Mucosa of rectum (tissue), 2 donors: Measurements from ENCODE around the gene ANO1.

Experiments used
- H3K27ac ChIP-seq, 2 donors: one replicate each; pipeline ENCODE4 v1.7.0; 2013; ENCODE audit warnings: inconsistent platforms in 2 of 2, low read depth in 2 of 2, low read length in 2 of 2
- H3K27me3 ChIP-seq, 2 donors: one replicate each; pipeline ENCODE4 v1.7.0; 2013; ENCODE audit warnings: low read length in 2 of 2; ENCODE audit not compliant: control insufficient read depth in 2 of 2, insufficient read depth in 2 of 2
- H3K36me3 ChIP-seq, 2 donors: one replicate each; pipeline ENCODE4 v1.7.0; 2013; ENCODE audit warnings: low read length in 2 of 2; ENCODE audit not compliant: control insufficient read depth in 2 of 2, insufficient read depth in 2 of 2
- H3K4me1 ChIP-seq, 2 donors: one replicate each; pipeline ENCODE4 v1.7.0; 2013; ENCODE audit warnings: low read length in 2 of 2, mild to moderate bottlenecking in 1 of 2; ENCODE audit not compliant: control insufficient read depth in 2 of 2, insufficient read depth in 2 of 2
- H3K4me3 ChIP-seq, 2 donors: one replicate each; pipeline ENCODE4 v1.7.0; 2013; ENCODE audit warnings: low read length in 2 of 2
- H3K9ac ChIP-seq, 2 donors: one replicate each; pipeline ENCODE4 v1.7.0; 2013; ENCODE audit warnings: low read length in 2 of 2, low read depth in 1 of 2, mild to moderate bottlenecking in 1 of 2
- H3K9me3 ChIP-seq, 2 donors: one replicate each; pipeline ENCODE4 v1.7.0; 2013; ENCODE audit warnings: low read length in 2 of 2; ENCODE audit not compliant: control insufficient read depth in 2 of 2
- donor health status: healthy.
- donor health status: Normal muscosa, but diverticular disease.

ANO1 gene

GRCh38 chr11:70111269-70112016 is 33.3 kb downstream of the ANO1 start:
- H3K9me3 ChIP-seq, result no peaks in the 10 kb centered on the region
- H3K27me3 ChIP-seq, result peaks cover 0 to 2% of the 10 kb centered on the region in 2 donors
- H3K4me3 ChIP-seq, result no peak overlapping the region
- no peak overlapping the region for H3K27ac ChIP-seq
- no peaks in the 10 kb centered on the region for H3K36me3 ChIP-seq
- H3K4me1 ChIP-seq, result peaks cover 0 to 4% of the 10 kb centered on the region in 2 donors
- H3K9ac ChIP-seq, result no peak overlapping the region

DNA sequence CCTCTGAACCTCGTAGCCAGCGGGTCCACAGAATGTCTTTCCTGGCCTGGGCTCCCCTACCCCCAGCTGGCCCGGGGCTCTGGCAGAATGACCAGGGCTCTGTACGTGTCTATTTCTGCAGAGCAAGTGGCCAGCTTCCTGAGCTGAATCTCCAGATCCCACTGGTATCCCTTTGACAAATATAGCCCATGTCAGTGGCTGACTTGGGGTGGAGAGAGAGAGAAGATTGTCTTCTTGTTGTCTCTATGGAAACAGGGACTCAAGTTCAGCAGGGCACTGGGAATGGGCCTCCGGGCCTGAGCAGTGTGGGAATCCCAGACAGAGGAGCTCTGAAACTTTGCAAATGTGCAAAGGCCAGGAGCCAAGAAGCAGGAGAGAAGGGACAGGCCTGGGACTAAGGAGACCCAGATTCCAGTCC is 33.9 kb downstream of the ANO1 start:
- no peak overlapping the region for H3K4me3 ChIP-seq
- H3K27ac ChIP-seq, result no peak overlapping the region
- no peak overlapping the region for H3K9ac ChIP-seq
- H3K36me3 ChIP-seq, result no peaks in the 10 kb centered on the region
- H3K27me3 ChIP-seq, result peaks cover 0 to 2% of the 10 kb centered on the region in 2 donors
- H3K4me1 ChIP-seq, result peaks cover 0 to 4% of the 10 kb centered on the region in 2 donors
- no peaks in the 10 kb centered on the region for H3K9me3 ChIP-seq

DNA sequence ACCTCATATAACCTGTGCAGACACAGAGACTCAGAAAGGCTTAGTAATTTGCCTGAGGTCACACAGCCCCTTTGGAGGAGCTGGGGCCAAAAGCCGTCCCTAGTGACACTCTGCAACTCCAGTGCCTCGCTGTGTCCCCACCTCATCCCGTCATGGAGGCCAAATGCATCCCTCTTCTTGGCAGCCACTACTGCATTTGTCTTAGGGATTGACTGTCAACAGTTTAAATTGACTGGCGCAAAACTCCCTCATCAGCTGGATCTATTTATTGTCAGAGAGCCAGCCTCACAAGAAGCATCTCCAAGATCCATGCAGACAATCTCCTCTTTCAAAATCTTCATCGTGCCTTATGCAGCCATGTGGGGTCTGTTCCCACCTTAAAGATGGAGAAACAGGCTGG is 35.7 kb downstream of the ANO1 start:
- Histone ChIP-seq H3K9me3 (no peaks in the 10 kb centered on the region), H3K27me3 (no peaks in the 10 kb centered on the region), H3K27ac (no peak overlapping the region), H3K9ac (no peak overlapping the region), H3K36me3 (no peaks in the 10 kb centered on the region), H3K4me1 (peaks cover 0 to 4% of the 10 kb centered on the region in 2 donors), H3K4me3 (no peak overlapping the region)

DNA sequence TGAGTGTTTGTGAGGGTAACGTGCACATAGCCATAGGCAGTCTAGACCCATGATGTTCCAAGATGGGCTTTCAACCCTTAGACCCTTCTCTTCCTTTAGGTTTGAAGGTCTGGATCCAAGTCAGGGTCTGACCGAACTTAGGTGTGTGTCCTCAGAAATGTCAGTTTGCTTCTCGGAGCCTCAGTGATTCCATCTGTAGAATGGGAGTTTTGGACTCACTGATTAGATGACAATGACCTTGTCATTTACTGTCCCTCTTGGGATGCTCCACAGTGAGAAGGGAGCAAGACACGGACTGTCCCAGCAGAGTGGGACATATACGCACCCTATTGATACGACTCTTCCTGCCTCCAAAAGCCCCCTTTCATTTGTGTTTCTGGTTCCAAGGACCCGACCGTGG is 37.7 kb downstream of the ANO1 start:
- Histone ChIP-seq H3K27ac (no peak overlapping the region), H3K4me1 (peaks cover 0 to 4% of the 10 kb centered on the region in 2 donors)

DNA sequence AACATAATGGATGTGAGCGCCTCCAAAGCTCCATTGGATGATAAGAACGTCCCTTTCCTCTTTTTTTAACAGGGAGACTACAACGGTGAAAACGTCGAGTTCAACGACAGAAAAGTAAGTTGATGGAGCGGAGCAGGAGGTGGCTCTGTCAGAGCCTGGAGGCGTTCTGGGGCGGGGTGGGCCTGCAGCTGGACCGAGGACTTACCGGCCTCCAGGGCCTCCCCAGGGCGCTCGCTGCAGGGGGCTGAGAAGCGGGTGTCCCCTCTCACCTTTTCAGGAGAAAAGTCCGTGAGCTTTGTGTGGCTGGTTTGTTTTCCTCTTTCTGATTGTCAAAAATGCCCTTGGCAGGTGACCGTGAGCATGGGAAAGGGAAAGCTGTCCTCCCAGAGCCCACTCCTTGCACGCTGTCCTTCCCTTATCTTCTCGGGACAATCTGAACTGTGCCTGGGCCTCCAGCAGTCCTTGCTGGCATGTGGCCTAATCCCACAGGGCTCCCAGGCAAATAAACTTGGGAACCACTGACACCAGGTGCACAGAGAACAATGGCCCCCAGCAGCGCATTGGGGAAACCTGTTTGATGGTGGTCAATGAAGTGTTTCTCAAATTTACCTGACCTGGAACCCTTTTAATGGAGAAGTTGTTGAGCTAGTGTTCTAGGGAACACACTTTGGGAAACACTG is 38.4 kb downstream of the ANO1 start:
- no peak overlapping the region for H3K9ac ChIP-seq
- peaks cover 0 to 2% of the 10 kb centered on the region in 2 donors for H3K4me1 ChIP-seq
- H3K27ac ChIP-seq, result no peak overlapping the region
- no peak overlapping the region for H3K4me3 ChIP-seq
- no peaks in the 10 kb centered on the region for H3K36me3 ChIP-seq
- H3K27me3 ChIP-seq, result no peaks in the 10 kb centered on the region
- no peaks in the 10 kb centered on the region for H3K9me3 ChIP-seq

More for the DNA sequence above, 37.7 kb downstream of the ANO1 start:
- Histone ChIP-seq H3K9me3 (no peaks in the 10 kb centered on the region), H3K36me3 (no peaks in the 10 kb centered on the region), H3K27me3 (no peaks in the 10 kb centered on the region), H3K9ac (no peak overlapping the region), H3K4me3 (no peak overlapping the region)

DNA sequence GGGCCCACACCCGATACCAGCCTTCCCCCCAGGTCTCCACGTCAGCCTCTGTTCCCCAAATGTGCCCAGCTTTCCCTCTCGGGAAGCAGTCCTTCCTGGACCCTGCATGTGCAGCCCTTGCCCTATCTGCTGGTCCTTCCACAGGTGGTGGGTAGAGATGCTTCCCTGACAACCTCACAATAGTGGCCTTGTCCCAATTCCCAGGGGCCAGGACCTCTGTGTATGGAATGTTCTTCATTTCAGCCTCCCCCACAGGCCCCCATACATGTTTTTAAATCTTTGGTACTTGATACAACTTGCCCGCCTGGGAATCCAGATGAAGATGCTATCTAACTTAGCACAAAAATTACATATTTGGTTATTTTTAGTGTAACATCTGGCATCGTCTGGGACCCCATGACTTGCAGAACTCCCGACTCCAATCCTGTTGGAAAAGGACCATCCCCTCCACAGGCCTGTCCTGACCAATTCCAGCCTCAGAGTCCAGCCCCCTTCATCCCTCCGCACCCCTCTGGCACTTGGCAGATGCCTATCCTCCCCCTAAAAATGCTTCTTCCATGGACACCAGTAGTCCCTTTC is 39.5 kb downstream of the ANO1 start:
- H3K9me3 ChIP-seq, result no peaks in the 10 kb centered on the region
- no peak overlapping the region for H3K27ac ChIP-seq
- H3K9ac ChIP-seq, result no peak overlapping the region
- no peaks in the 10 kb centered on the region for H3K4me1 ChIP-seq
- no peaks in the 10 kb centered on the region for H3K36me3 ChIP-seq
- H3K27me3 ChIP-seq, result no peaks in the 10 kb centered on the region
- no peak overlapping the region for H3K4me3 ChIP-seq

- H3K27me3 ChIP-seq, result no peaks in the 10 kb centered on the region
- no peak overlapping the region for H3K9ac ChIP-seq
- H3K9me3 ChIP-seq, result no peaks in the 10 kb centered on the region
- no peaks in the 10 kb centered on the region for H3K4me1 ChIP-seq
- H3K4me3 ChIP-seq, result no peak overlapping the region
- H3K27ac ChIP-seq, result no peak overlapping the region
- no peaks in the 10 kb centered on the region for H3K36me3 ChIP-seq
Measured at GRCh38 chr11:70118642-70119041, 40.5 kb downstream of the ANO1 start.

DNA sequence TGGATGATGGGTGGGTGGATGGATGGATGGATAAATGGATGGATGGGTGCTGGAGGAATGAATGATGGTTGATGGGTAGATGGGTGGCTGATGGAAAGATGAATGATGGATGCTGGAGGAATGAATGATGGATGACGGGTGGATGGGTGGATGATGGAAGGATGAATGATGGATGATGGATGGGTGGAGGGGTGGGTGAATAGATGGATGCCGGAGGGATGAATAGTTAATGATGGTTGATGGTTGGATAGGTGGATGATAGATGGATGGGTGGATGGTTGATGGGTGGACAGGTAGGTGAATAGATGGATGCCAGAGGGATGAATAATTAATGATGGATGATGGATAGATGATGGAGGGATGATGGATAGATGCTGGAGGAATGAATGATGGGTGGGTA is 41.4 kb downstream of the ANO1 start:
- H3K9me3 ChIP-seq, result no peaks in the 10 kb centered on the region
- H3K27me3 ChIP-seq, result no peaks in the 10 kb centered on the region
- H3K36me3 ChIP-seq, result no peaks in the 10 kb centered on the region
- H3K4me3 ChIP-seq, result no peak overlapping the region
- no peak overlapping the region for H3K27ac ChIP-seq
- H3K9ac ChIP-seq, result no peak overlapping the region
- H3K4me1 ChIP-seq, result no peaks in the 10 kb centered on the region

DNA sequence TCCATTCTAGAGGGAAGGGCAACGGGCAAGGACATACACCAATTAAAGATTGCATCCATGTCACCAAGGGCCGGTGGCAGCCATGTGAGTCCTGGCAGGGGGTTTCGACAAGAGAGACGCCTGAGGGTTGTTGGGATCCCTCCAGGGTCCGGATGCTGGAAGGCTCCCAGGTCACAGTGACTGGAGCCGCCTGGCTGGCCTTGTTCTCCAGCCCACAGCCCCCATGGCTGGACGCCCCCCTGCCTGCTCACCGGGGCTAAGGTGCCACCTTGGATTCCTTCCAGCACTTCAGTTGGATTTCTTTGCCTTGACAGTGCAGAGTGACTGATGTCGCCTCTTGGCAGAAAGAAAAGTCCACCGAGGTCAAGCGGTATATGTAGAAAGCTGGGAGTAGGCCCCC is 42.6 kb downstream of the ANO1 start:
- no peaks in the 10 kb centered on the region for H3K4me1 ChIP-seq
- H3K9me3 ChIP-seq, result no peaks in the 10 kb centered on the region
- no peak overlapping the region for H3K9ac ChIP-seq
- H3K4me3 ChIP-seq, result no peak overlapping the region
- H3K27ac ChIP-seq, result no peak overlapping the region
- no peaks in the 10 kb centered on the region for H3K27me3 ChIP-seq
- no peaks in the 10 kb centered on the region for H3K36me3 ChIP-seq

GRCh38 chr11:70122490-70123198 is 44.5 kb downstream of the ANO1 start:
- H3K4me3 ChIP-seq, result no peak overlapping the region
- no peaks in the 10 kb centered on the region for H3K4me1 ChIP-seq
- H3K9me3 ChIP-seq, result no peaks in the 10 kb centered on the region
- no peaks in the 10 kb centered on the region for H3K27me3 ChIP-seq
- H3K9ac ChIP-seq, result no peak overlapping the region
- no peak overlapping the region for H3K27ac ChIP-seq
- no peaks in the 10 kb centered on the region for H3K36me3 ChIP-seq
